DMS 273 (cell line): ENCODE results near the gene TEKT1.
A peak's percentile ranks its signal among the peaks of the same experiment; 100 is the strongest.
"Not testable (repeated sequence)": the region's sequence is repeated elsewhere in the genome, so short reads cannot be mapped to it uniquely, and the experiment has no call there.

Experiments
- DNase-seq: peaks from one replicate; lab custom pipeline; 2025; ENCODE audit not compliant: unreplicated experiment; lab: John Stamatoyannopoulos, UW

Gene TEKT1

DNA sequence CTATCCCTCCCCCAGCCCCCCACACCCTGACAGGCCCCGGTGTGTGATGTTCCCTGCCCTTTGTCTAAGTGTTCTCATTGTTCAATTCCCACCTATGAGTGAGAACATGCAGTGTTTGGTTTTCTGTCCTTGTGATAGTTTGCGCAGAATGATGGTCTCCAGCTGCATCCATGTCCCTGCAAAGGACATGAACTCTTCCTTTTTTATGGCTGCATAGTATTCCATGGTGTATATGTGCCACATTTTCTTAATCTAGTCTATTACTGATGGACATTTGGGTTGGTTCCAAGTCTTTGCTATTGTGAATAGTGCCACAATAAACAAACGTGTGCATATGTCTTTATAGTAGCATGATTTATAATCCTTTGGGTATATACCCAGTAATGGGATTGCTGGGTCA, 15.2 kb downstream of the TEKT1 start:
- DNase-seq = not testable (repeated sequence)

DNA sequence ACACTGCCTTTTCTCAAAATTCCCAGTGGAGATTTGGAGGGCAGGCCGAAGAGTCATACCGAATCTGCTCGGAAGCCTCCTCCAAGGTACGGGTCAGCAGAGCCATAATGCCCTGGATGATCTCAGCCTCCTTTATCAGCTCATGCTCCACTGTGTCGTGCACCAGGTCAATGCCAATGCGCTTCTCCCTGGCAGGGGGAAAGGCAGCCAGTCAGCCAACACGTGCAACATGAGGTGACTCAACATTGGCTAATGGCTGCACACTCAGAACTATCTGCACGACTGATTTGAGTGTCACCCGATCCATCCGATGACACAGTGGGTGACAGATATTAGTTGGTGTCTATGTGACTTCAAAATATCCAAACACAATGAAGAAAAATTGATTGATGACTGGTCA, 15.8 kb downstream of the TEKT1 start:
- DNase-seq = no peak

DNA sequence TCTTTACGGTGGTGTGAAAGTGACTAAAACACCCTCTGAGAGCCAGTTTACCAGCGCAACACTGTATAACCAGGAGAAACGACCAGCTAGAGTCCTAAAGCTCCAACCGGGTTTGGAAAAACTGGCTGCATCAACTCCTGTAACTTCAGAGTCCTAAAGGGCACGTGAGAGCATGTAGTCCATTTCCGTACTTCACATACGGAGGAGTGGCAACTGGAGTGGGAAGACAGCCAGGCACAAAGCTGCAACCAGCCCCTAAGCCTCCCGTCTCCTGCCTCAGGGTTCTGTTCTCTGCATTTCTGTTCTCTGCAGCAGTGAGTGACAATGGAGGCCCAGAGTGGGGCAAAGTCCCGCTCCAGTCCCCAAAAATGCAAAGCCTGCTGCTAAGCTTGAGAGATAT, 19.2 kb downstream of the TEKT1 start:
- DNase-seq = no peak

DNA sequence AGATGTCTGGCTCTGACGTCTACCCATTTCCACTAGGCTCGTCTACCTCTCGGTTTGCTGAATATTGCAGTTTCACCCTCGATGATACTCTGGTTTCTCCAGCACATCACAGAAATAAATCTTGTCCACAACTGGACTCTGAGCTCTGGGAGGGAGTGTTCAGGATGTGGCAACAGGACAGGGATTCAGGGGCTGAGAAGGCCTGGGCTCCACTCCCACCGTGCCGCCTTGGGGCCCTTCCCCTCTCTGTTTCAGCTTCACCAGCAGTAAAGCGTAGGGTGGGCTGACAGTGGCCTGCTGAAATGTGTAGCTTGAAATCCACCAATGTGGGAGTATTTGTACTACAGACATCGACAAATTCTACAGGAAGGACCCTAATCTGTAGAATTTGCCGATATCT, 20.0 kb downstream of the TEKT1 start:
- DNase-seq = no peak

DNA sequence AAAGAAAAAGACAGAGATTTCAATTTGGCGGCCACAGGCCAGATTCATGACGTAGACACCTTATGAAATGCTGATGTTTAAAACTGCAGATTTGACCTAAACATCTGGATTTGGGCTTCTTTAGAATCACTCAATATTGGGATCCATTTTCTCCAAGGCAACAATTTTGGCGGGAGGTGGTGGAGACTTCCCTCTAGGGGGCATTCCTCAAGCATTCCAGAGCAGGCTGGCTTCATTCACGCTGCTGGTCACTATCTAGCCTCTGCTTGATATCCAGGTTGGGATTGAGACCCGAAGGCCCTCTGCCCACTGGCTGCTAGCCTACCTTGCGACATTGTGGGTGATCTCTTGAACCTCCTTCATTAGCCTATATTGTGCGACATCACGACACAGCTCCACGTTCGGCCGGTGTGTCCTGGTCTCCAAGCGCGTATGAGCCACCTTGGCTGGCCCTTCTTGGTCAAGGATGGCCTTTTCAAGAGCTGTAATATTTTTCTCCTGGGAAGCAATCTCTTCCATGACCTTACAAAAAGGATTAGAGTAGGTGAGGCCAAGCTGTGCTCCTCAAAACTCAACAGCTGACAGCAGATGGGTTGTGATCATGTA, 31.0 kb downstream of the TEKT1 start:
- DNase-seq = no peak

DNA sequence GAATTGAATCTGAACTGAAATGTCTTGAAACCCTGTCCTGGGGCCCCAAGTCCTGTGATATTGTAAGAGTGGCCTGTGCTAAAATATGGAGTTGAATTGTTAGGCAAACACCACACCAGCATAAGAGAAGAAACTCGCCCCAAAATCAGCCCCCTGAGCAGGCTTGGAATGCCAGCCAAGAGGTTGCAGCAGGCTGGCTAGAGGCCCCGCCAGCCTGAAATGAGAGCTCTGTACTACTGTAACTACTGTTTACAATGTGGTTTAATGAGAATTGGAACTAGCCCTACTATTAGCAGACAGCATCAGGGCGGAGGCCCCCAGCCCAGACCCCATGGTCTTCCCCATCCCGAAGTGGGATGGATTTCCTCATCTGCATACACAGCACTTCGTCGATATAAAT, 31.8 kb downstream of the TEKT1 start:
- no peak for DNase-seq

DNA sequence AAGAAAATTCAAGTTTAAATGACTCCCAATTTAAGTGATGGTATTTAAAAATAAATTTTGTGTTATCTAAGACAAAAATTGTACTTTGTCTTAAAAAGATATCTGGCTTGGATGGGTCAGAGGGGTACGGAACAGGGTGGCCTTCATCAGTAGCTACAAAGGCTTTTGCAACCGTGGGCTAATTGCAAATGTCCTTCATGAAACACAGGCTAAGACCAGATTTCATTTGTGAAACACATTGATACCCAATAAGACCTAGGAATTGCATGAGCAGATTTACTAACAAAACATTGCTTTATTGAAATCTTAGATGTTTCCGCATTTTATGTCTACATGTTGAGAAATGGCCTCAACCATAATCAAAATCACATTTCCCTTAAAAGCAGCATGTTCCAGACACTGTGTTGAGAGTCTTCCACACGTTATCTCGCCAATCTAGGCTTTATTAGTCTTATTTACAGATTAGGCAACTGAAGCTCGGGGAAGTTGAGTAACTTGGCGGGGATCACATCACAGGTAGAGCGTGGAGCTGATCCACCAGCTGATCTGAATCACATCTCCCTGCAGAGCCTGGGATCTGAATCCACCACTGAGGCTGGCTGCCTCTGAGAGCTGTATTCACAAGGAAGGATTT, 33.7 kb downstream of the TEKT1 start:
- no peak for DNase-seq

GRCh38 chr17:6796887-6797490, 34.5 kb downstream of the TEKT1 start:
- DNase-seq = no peak

- DNase-seq = no peak
These were observed 35.3 kb downstream of the TEKT1 start for GRCh38 chr17:6796017-6796886.

GRCh38 chr17:6793748-6794493, 37.6 kb downstream of the TEKT1 start:
- DNase-seq = no peak

- no peak for DNase-seq
These were observed 42.4 kb downstream of the TEKT1 start for GRCh38 chr17:6789146-6789545.

GRCh38 chr17:6787081-6787693, 44.3 kb downstream of the TEKT1 start:
- no peak for DNase-seq

DNA sequence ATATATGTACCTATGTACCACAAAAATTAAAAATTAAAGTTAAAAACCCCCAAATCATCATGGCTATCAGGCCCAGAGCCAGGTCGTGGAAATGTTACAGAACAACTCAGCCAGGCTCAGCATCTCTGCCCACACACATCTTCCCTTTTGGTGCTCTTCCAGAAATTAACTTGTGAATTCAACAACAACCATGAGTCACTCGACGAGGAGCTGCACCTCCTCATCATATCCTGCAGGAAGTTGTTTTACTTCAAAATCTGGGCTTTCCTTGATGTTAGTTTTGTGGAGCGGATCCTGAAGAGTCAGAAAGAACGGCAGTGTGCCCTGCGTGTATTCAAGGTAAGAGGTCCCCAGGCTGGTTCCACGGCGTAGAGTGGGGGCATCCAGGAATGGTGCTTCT, 44.9 kb downstream of the TEKT1 start:
- no peak for DNase-seq

DNA sequence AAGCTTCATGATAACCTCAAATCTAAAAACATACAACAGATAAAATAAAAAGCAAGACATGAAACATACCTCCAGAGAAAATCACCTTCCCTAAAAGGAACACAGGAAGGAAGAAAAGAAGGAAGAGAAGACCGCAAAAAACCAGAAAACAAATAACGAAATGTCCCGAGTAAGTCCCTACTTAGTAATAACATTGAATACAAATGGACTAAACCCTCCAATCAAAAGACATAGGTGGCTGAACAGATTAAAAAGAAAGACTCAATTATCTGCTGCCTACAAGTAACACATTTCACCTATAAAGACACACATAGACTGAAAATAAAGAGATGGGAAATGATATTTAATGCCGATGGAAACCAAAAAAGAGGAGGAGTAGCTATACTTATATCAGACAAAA, 49.3 kb downstream of the TEKT1 start:
- no peak for DNase-seq

DNA sequence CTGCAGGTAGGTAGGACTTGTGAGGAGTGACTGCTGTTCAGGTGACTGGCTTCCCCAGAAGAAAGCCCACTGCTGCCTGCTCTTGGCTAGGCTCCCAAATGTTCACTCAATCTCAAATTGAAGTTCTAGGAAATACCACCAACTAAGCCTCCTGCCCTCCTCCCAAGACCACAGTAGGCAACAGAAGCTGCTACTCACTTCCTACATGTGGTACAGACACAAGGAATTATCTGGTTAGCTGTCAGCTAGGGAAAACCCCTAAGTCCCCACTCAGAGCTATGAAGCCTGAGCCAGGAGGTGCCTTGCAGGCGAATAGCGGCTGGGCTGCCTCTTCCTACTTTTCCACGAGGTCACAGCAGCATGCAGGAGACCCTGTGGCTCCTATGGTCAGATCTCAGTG, 50.6 kb downstream of the TEKT1 start:
- DNase-seq = no peak

DNA sequence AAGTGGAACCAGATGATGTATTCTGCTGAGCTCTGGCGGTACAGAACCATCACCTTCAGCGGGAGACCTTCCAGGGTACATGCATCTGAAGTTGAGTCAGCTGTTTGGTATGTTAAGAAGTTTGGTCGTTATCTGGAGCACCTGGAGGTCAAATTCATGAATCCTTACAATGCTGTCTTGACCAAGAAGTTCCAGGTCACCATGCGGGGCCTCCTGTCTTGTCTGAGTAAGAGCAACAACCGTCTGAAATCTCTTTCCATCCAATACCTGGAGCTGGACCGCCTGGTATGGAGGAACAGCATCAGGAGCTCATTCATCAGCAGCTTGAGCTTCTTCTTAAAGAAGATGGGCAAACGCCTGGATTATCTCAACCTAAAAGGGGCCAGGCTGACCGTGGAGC, 51.5 kb downstream of the TEKT1 start:
- DNase-seq = no peak

DNA sequence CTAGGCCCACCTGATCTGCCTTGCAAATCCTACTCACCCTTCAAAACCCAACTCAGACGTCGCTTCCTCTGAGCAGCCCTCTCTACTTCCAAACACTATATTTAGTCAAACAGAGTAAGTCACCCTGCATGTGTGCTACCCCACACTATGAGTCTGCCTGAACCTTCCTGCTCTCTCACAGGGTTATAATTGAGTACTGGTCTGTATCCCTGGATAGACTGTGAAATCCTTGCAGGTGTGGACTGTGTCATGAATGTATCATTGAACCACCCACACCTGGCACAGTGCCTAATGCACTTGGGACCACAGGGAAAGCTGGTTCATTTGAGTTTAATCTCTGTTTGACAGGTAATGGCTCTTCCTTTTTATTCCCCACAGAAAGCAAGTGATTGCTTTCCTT, 52.1 kb downstream of the TEKT1 start:
- no peak for DNase-seq

DNA sequence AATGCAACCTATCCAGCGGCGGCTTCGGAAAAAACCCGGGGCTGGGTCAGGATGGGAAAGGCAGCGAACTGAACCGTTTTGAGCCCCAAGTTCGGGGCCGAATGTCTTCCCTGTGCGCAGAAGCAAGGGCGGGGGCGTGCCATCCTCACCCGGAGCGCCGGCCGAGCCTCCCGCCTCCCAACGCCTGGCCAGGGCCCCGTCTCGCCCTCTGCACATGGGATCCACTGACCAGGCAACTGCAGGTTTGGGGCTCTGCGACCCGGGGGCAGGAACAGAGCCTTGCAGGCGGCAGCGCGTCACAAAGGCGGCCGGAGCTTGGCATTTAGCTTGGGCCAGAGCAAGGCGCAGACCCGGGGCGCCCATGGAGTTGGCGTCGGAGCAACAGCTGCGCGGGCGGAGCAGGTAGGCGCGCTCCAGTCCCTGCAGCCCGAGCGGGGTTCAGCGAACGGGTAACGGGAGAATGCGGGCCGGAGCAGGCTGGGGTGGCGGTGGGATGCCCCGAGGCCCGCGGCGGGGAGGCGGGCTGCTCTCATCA, 55.6 kb downstream of the TEKT1 start, which contains the start of gene FBXO39:
TSS of gene FBXO39 (plus strand) at position 345 of the 535 bp plus-strand sequence. CDS start 3,654 bp downstream, outside the sequence.
- DNase-seq = peak; percentile 30

- DNase-seq = not testable (repeated sequence)
These were observed 56.6 kb downstream of the TEKT1 start for GRCh38 chr17:6774906-6775305.

GRCh38 chr17:6772016-6772415, 59.5 kb downstream of the TEKT1 start:
- no peak for DNase-seq
